NOMO-1 (cell line): ENCODE data around the gene ITGA11.

Experiments
- DNase-seq, 2 experiments: peaks; one replicate each; lab custom pipeline; 2025; ENCODE audit not compliant: unreplicated experiment in 2 of 2; lab: John Stamatoyannopoulos, UW

The ITGA11 gene

GRCh38 chr15:68335251-68335650 is 96.7 kb downstream of the ITGA11 start:
- DNase-seq: no peak

- no peak for DNase-seq
Observed at GRCh38 chr15:68334661-68335124, 97.3 kb downstream of the ITGA11 start.

- no peak for DNase-seq
Observed at GRCh38 chr15:68333775-68334470, 98.0 kb downstream of the ITGA11 start.

GRCh38 chr15:68332266-68332665 is 99.7 kb downstream of the ITGA11 start:
- no peak for DNase-seq

- DNase-seq: no peak
Observed at GRCh38 chr15:68330901-68331300, 101.1 kb downstream of the ITGA11 start.

- DNase-seq: no peak
Observed at GRCh38 chr15:68330416-68330815, 101.5 kb downstream of the ITGA11 start.

GRCh38 chr15:68328964-68329363 is 103.0 kb downstream of the ITGA11 start:
- no peak for DNase-seq

- DNase-seq: no peak
Observed at GRCh38 chr15:68328443-68328842, 103.5 kb downstream of the ITGA11 start.

GRCh38 chr15:68326711-68327354 is 105.1 kb downstream of the ITGA11 start:
- DNase-seq: no peak

GRCh38 chr15:68325726-68326125 is 106.2 kb downstream of the ITGA11 start:
- DNase-seq: no peak

GRCh38 chr15:68322796-68323195 is 109.2 kb downstream of the ITGA11 start:
- DNase-seq: no peak

- DNase-seq: no peak
Observed at GRCh38 chr15:68321229-68321628, 110.7 kb downstream of the ITGA11 start.

GRCh38 chr15:68319997-68320396 is 112.0 kb downstream of the ITGA11 start:
- DNase-seq: no peak

- no peak for DNase-seq
Observed at GRCh38 chr15:68318931-68319909, 112.7 kb downstream of the ITGA11 start.

GRCh38 chr15:68318008-68318835 is 113.7 kb downstream of the ITGA11 start:
- DNase-seq: no peak

GRCh38 chr15:68317281-68318007 is 114.5 kb downstream of the ITGA11 start:
- no peak for DNase-seq

GRCh38 chr15:68316061-68316804 is 115.7 kb downstream of the ITGA11 start:
- DNase-seq: no peak

- DNase-seq: no peak
Observed at GRCh38 chr15:68315495-68316031, 116.4 kb downstream of the ITGA11 start.

GRCh38 chr15:68315035-68315434 is 116.9 kb downstream of the ITGA11 start:
- no peak for DNase-seq
